Naive thymus-derived CD8-positive, alpha-beta T cell (primary cell): ENCODE data around the gene EIF3D. TPM values are rescaled to one million over a fixed set of nuclear protein-coding genes. Genes with fewer than 3 reads are reported as not detected.
"Not testable (repeated sequence)": the region's sequence is repeated elsewhere in the genome, so short reads cannot be mapped to it uniquely, and the experiment has no call there.

ENCODE experiments used
- ATAC-seq, 2 donors: fragments of 150-1000 bp; cut with Tn5 transposase in 1 of 2; sonication (Bioruptor Pico), chemical (Tn5 transposase) in 1 of 2; 1 replicate in 1 of 2; 2 replicates in 1 of 2; pipeline ENCODE4 v1.10.0; 2021; ENCODE audit warnings: mild to moderate bottlenecking in 2 of 2, moderate library complexity in 2 of 2
- POLR2A ChIA-PET: fragments of 350-600 bp; sonication (Branson Sonifier 250); formaldehyde crosslinking; loops from one replicate; lab custom pipeline; 2021; ENCODE audit warnings: antibody characterized with exemption; lab: Charles Lee
- DNase-seq, 10 donors: peaks; one replicate each; pipeline versions ENCODE4 v3.0.0 to v3.0.0-alpha.2; 2020 to 2022
- H3K27ac Mint-ChIP-seq, 10 donors: one replicate each; pipeline ENCODE4 v1.8.0; 2020 to 2022; ENCODE audit warnings: mild to moderate bottlenecking in 10 of 10, mixed read lengths in 10 of 10, moderate library complexity in 4 of 10, inconsistent platforms in 1 of 10
- H3K27me3 Mint-ChIP-seq, 5 donors: one replicate each; pipeline ENCODE4 v1.8.0; 2021 to 2022; ENCODE audit warnings: mixed read lengths in 5 of 5
- H3K36me3 Mint-ChIP-seq, 3 donors: one replicate each; pipeline ENCODE4 v1.8.0; 2020 to 2022; ENCODE audit warnings: mixed read lengths in 3 of 3, mild to moderate bottlenecking in 2 of 3, inconsistent platforms in 1 of 3
- H3K4me1 Mint-ChIP-seq, 4 donors: one replicate each; pipeline ENCODE4 v1.8.0; 2021 to 2022; ENCODE audit warnings: mixed read lengths in 4 of 4
- H3K4me3 Mint-ChIP-seq, 10 donors: one replicate each; pipeline ENCODE4 v1.8.0; 2020 to 2022; ENCODE audit warnings: mild to moderate bottlenecking in 10 of 10, mixed read lengths in 10 of 10, moderate library complexity in 6 of 10, inconsistent platforms in 1 of 10
- H3K9me3 Mint-ChIP-seq, 9 donors: one replicate each; pipeline ENCODE4 v1.8.0; 2020 to 2022; ENCODE audit warnings: mixed read lengths in 9 of 9, mild to moderate bottlenecking in 3 of 9, inconsistent platforms in 1 of 9, moderate library complexity in 1 of 9
- polyA plus RNA-seq, 3 donors: library from polyadenylated mRNA; unstranded; fragments of 300-500 nt; fragmentation: Illumina TruSeq; gene quantifications; one replicate each; pipeline ENCODE4 v1.2.3, GENCODE V29; 2021
- total RNA-seq, 8 experiments: library from RNA in 2 of 8; stranded (reverse) in 2 of 8; gene quantifications; one replicate each; pipeline ENCODE4 v1.2.3 and lab custom pipeline; 2021 to 2026

EIF3D gene
- total and polyA plus RNA-seq, 5 experiments from 2014 or later = 129 to 276 (median 190) TPM

DNA sequence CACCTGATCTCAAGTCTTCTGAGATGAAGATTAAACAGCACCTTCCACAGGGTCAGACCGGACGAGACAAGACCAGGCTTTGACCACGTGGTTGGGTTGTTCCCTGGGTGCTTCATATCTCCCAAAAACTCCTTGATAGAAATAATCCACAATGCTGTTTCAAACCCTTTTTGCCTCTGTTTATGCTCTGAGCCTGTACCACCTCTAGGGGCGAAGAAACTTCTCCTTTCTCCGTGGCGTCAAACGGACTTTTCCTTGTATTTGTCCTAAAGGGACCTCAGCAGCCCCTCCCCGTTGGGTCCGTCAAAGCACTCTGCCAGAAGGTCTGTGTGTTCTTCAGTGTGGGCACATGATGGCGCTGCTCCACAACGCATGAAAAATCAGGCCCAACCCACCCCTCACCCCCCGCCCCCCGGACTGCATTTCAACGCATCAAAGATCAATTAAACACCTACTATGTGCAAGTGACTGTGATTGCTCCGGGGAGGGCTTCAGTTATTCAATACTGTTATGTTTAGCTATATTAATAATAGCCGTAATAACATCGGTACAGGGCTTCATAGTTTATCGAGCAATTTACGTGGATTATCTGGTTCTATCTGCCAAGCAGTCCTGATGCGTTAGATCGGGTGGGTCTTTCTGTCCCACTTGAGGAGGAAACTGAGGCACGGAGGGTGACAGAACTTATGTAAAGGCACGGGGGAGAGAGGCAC, 17.3 kb upstream of the EIF3D start:
- ATAC-seq (peak in 1 of 2 donors; percentile 38), DNase-seq (peak in 2 of 10 donors; percentile 10 to 20)
- POLR2A ChIA-PET = no interaction called here
- H3K9me3 Mint-ChIP-seq = no peaks in the 10 kb centered on the region
- H3K36me3 Mint-ChIP-seq = no peaks in the 10 kb centered on the region
- H3K4me1 Mint-ChIP-seq = peaks cover 0 to 10% (median 5%) of the 10 kb centered on the region in 4 donors
- H3K27ac Mint-ChIP-seq = peak overlapping the region in 1 of 10 donors; percentile 53
- no peak overlapping the region for H3K4me3 Mint-ChIP-seq
- peaks cover 4 to 36% (median 23%) of the 10 kb centered on the region in 5 donors for H3K27me3 Mint-ChIP-seq

DNA sequence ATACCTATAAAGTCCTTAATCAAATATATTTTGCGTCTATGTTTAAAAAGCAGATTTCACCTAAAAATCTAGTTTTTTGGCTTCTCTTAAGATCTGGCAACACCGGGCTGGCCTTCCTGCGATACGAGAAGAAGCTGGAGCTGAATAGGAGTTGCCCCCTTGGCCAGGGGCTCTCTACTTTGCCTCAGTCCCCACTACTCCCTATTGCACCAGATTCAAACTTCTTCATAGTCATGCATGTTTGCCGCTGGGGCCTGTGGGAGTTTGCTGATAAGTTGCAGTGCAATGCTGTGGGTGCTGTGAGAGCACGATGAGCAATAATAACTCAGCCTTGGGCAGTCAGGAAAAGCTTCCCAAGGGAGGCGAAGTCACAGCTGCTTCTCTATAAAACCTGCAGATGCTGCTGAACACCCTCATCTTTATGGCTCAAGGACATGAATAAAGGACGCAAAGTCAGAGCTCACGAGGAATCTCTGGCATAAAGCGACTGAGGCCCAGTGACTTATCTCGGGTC, 15.2 kb upstream of the EIF3D start:
- H3K27ac Mint-ChIP-seq = no peak overlapping the region
- ATAC-seq = no peak
- no peaks in the 10 kb centered on the region for H3K36me3 Mint-ChIP-seq
- no peak for DNase-seq
- POLR2A ChIA-PET = no interaction called here
- H3K4me3 Mint-ChIP-seq = no peak overlapping the region
- peaks cover 2 to 19% (median 11%) of the 10 kb centered on the region in 5 donors for H3K27me3 Mint-ChIP-seq
- peaks cover 0 to 9% (median 3%) of the 10 kb centered on the region in 4 donors for H3K4me1 Mint-ChIP-seq
- no peaks in the 10 kb centered on the region for H3K9me3 Mint-ChIP-seq

- ATAC-seq = peak; percentile 44 to 46
- H3K36me3 Mint-ChIP-seq = no peaks in the 10 kb centered on the region
Observed at GRCh38 chr22:36541831-36542411, 13.0 kb upstream of the EIF3D start.

DNA sequence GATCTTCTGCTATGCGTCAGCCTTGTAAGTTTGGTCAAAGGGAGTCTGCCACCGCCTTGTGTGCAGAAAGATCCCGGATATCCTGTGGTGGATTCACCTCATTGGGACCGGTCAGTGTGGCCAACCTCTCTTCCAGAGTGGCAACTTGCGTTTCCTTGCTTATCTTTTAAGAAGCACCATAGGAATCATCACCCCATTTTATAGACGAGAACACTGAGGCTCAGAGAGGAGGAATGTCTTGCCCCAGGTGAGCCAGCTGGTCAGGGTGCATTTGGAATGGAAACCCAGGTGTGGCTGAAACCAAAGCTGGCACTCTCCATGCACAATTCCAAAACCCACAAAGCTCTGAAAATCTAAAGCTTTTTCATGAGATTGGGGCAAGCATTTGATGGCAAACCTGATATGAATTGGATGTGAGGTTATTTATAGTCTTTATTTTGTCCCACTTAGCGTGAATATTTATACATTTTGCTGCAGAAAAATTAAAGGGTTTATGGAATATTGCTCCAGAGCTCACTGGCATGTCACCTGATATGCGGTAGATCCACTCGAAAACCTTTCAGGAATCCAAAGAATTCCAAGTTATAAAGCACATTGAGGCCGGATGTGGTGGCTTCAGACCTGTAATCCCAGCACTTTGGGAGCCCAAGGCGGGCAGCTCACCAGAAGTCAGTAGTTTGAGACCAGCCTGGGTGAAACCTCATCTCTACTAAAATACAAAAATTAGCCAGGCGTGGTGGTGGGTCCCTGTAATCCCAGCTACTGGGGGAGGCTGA, 12.1 kb upstream of the EIF3D start:
- Mint-ChIP-seq H3K9me3 (no peaks in the 10 kb centered on the region), H3K4me1 (peaks cover 0 to 7% (median 2%) of the 10 kb centered on the region in 4 donors), H3K27me3 (peaks cover 0 to 5% (median under 1%) of the 10 kb centered on the region in 5 donors), H3K4me3 (no peak overlapping the region), H3K36me3 (no peaks in the 10 kb centered on the region), H3K27ac (no peak overlapping the region)
- DNase-seq (no peak), ATAC-seq (no peak)
- POLR2A ChIA-PET = interaction anchor here (0.6 kb wide), 1 partner anchor 8 kb away, joined by 4 read pairs; no protein-coding TSS in a partner anchor

More at GRCh38 chr22:36541831-36542411, 13.0 kb upstream of the EIF3D start:
- peaks cover 2 to 13% (median 6%) of the 10 kb centered on the region in 5 donors for H3K27me3 Mint-ChIP-seq
- H3K4me3 Mint-ChIP-seq = no peak overlapping the region
- H3K9me3 Mint-ChIP-seq = no peaks in the 10 kb centered on the region
- DNase-seq = no peak
- H3K4me1 Mint-ChIP-seq = peaks cover 0 to 7% (median 3%) of the 10 kb centered on the region in 4 donors
- H3K27ac Mint-ChIP-seq = peak overlapping the region in 4 of 10 donors; percentile 12 to 70 (median 46)
- POLR2A ChIA-PET = interaction anchor here (0.7 kb wide), 1 partner anchor 254 kb away, joined by 5 read pairs; no protein-coding TSS in a partner anchor

- DNase-seq (no peak), ATAC-seq (no peak)
- Mint-ChIP-seq H3K4me1 (peaks cover 0 to 7% (median 2%) of the 10 kb centered on the region in 4 donors), H3K4me3 (no peak overlapping the region), H3K36me3 (no peaks in the 10 kb centered on the region), H3K27me3 (no peaks in the 10 kb centered on the region), H3K9me3 (no peaks in the 10 kb centered on the region), H3K27ac (no peak overlapping the region)
- POLR2A ChIA-PET = no interaction called here
Observed at GRCh38 chr22:36538529-36538928, 9.6 kb upstream of the EIF3D start.

DNA sequence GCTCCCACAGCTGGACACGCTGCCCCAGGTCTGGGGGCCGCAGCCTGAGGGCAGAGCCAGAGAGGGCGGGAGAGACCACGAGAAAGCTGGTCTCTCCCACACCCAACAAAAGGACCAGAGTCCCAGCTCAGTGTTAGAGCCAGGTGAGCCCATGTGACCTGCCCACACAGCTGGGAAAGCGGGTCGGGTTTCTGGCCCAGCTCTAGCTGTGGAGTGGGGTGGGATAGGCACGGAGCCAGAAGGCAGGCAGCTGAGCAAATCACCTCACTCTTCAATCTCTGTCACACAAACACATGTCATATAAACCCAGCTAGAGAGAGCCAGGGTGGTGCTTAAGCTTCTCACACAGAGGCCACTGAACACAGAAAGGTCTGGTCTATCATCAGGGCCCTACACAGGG, 7.8 kb upstream of the EIF3D start:
- no peak for ATAC-seq
- H3K36me3 Mint-ChIP-seq = no peaks in the 10 kb centered on the region
- no peaks in the 10 kb centered on the region for H3K27me3 Mint-ChIP-seq
- POLR2A ChIA-PET = no interaction called here
- H3K4me3 Mint-ChIP-seq = no peak overlapping the region
- no peak for DNase-seq
- no peaks in the 10 kb centered on the region for H3K9me3 Mint-ChIP-seq
- H3K4me1 Mint-ChIP-seq = peaks cover 0 to 1% (median 0%) of the 10 kb centered on the region in 4 donors
- no peak overlapping the region for H3K27ac Mint-ChIP-seq

DNA sequence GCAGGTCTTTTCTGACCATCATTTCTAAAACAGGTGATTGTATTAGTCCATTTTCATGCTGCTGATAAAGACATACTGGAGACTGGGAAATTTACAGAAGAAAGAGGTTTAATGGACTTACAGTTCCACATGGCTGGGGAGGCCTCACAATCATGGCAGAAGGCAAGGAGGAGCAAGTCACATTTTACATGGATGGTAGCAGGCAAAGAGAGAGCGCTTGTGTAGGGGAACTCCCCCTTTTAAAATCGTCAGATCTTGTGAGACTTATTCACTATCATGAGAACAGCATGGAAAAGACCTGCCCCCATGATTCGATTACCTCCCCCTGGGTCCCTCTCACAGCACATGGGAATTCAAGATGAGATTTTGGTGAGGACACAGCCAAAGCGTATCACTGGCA, 4.4 kb upstream of the EIF3D start:
- not testable (repeated sequence) for H3K36me3 Mint-ChIP-seq, ATAC-seq, H3K9me3 Mint-ChIP-seq, H3K27me3 Mint-ChIP-seq, H3K4me3 Mint-ChIP-seq, DNase-seq, H3K27ac Mint-ChIP-seq
- POLR2A ChIA-PET = interaction anchor here (0.7 kb wide), 4 partner anchors 8 to 410 kb away, joined by 3 to 6 read pairs (median 4); no protein-coding TSS in a partner anchor
- peaks cover 0 to 11% (median 4%) of the 10 kb centered on the region in 4 donors for H3K4me1 Mint-ChIP-seq

- Mint-ChIP-seq H3K36me3 (peaks cover 0 to 2% (median 0%) of the 10 kb centered on the region in 3 donors), H3K27ac (no peak overlapping the region), H3K9me3 (no peaks in the 10 kb centered on the region), H3K27me3 (no peaks in the 10 kb centered on the region), H3K4me1 (peaks cover 2 to 20% (median 9%) of the 10 kb centered on the region in 4 donors), H3K4me3 (no peak overlapping the region)
- no peak for DNase-seq
- no peak for ATAC-seq
- POLR2A ChIA-PET = interaction anchor here (0.7 kb wide), 1 partner anchor 9 kb away, joined by 4 read pairs; no protein-coding TSS in a partner anchor
Observed at GRCh38 chr22:36532466-36532865, 3.5 kb upstream of the EIF3D start.

DNA sequence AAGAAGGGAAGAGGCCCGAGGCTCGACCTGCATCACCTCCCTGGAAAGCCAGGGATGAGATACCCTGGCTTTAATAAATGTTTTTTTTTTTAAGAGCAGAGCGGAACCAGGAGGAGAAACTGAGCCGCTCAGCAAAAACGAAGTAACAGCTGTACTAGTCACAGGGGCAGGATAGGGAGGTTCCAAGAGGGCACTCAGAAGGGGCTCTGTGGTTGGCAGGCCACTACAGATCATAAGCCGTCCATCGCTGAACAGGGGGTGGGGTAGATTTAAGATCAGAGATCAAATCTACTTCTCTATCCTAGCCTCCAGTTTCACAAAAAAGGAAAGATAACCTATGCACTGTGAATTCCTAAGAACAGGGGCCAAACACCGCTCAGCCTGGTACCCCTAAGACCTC, 625 bp downstream of the EIF3D start:
- Mint-ChIP-seq H3K27me3 (no peaks in the 10 kb centered on the region), H3K36me3 (peaks cover 4 to 41% (median 24%) of the 10 kb centered on the region in 3 donors), H3K4me3 (peak overlapping the region; percentile 84 to 97 (median 93)), H3K4me1 (peaks cover 4 to 34% (median 22%) of the 10 kb centered on the region in 4 donors), H3K27ac (peak overlapping the region; percentile 95 to 100 (median 98)), H3K9me3 (no peaks in the 10 kb centered on the region)
- POLR2A ChIA-PET = interaction anchor here (0.6 to 3.6 kb wide), 8 partner anchors 10 to 317 kb away, joined by 3 to 30 read pairs (median 6); partner anchors contain the start of genes FOXRED2, IFT27 and TXN2
- DNase-seq (peak in 1 of 10 donors; percentile 20), ATAC-seq (no peak)

- H3K9me3 Mint-ChIP-seq = no peaks in the 10 kb centered on the region
- peaks cover 6 to 17% (median 15%) of the 10 kb centered on the region in 4 donors for H3K4me1 Mint-ChIP-seq
- ATAC-seq (no peak), DNase-seq (no peak)
- no peak overlapping the region for H3K27ac Mint-ChIP-seq
- POLR2A ChIA-PET = interaction anchor here (1.6 to 1.9 kb wide), 2 partner anchors 11 to 16 kb away, joined by 3 to 7 read pairs; partner anchors contain the start of gene FOXRED2
- no peaks in the 10 kb centered on the region for H3K27me3 Mint-ChIP-seq
- no peak overlapping the region for H3K4me3 Mint-ChIP-seq
- H3K36me3 Mint-ChIP-seq = peaks cover 4 to 97% (median 39%) of the 10 kb centered on the region in 3 donors
Observed at GRCh38 chr22:36522662-36523061, 6.3 kb downstream of the EIF3D start.

GRCh38 chr22:36520423-36520822, 8.5 kb downstream of the EIF3D start:
- POLR2A ChIA-PET = interaction anchor here (0.8 to 1.9 kb wide), 3 partner anchors 9 to 45 kb away, joined by 3 to 5 read pairs (median 3); partner anchors contain the start of genes EIF3D and FOXRED2
- H3K4me1 Mint-ChIP-seq = peaks cover 0 to 5% (median 2%) of the 10 kb centered on the region in 4 donors
- DNase-seq (no peak), ATAC-seq (no peak)
- peaks cover 4 to 100% (median 50%) of the 10 kb centered on the region in 3 donors for H3K36me3 Mint-ChIP-seq
- H3K27me3 Mint-ChIP-seq = no peaks in the 10 kb centered on the region
- no peak overlapping the region for H3K27ac Mint-ChIP-seq
- no peak overlapping the region for H3K4me3 Mint-ChIP-seq
- H3K9me3 Mint-ChIP-seq = no peaks in the 10 kb centered on the region

DNA sequence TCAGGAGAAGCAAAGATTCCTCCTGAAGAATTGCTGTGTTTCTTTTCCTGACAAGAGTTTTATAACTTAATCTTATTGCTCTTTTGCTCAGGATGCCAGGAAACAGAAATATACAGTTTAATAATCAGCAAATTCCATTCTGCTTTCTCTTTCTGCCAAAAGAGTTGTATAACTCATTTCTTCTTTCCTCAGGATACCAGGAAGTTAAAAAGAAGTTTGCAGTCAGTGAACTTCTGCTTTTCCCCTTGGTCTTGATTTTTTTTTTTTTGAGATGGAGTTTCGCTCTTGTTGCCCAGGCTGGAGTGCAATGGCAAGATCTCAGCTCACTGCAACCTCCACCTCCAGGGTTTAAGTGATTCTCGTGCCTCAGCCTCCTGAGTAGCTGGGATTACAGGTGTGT, 9.1 kb downstream of the EIF3D start:
- not testable (repeated sequence) for H3K27ac Mint-ChIP-seq, H3K9me3 Mint-ChIP-seq, ATAC-seq, H3K4me1 Mint-ChIP-seq, H3K27me3 Mint-ChIP-seq, H3K4me3 Mint-ChIP-seq, DNase-seq
- POLR2A ChIA-PET = interaction anchor here (1.9 kb wide), 1 partner anchor 13 kb away, joined by 5 read pairs; the partner anchor contains the start of gene FOXRED2
- peaks cover 4 to 100% (median 48%) of the 10 kb centered on the region in 3 donors for H3K36me3 Mint-ChIP-seq
